GM18517 (cell line): ENCODE measurements around the gene GABARAPL1.
"Not testable (repeated sequence)": the region's sequence is repeated elsewhere in the genome, so short reads cannot be mapped to it uniquely, and the experiment has no call there.

Experiments
- ATAC-seq: cut with Tn5 transposase; IDR thresholded peaks from one replicate; pipeline ENCODE4 v1.9.1; 2021; ENCODE audit warnings: mild to moderate bottlenecking, moderate library complexity; ENCODE audit not compliant: unreplicated experiment

Gene GABARAPL1

GRCh38 chr12:10212739-10213131 lies at the start of gene GABARAPL1:
GABARAPL1 (plus strand) TSS chr12:10212877; CDS start chr12:10213130, 253 bp downstream.
- peak; percentile 48 for ATAC-seq

GRCh38 chr12:10163084-10163483 lies 49.6 kb upstream of the GABARAPL1 start:
- ATAC-seq = no peak

GRCh38 chr12:10165421-10165820 lies 47.3 kb upstream of the GABARAPL1 start:
- no peak for ATAC-seq

GRCh38 chr12:10167599-10167998 lies 45.1 kb upstream of the GABARAPL1 start:
- ATAC-seq = no peak

GRCh38 chr12:10169104-10169503 lies 43.6 kb upstream of the GABARAPL1 start:
- ATAC-seq = no peak

GRCh38 chr12:10170216-10170615 lies 42.5 kb upstream of the GABARAPL1 start:
- no peak for ATAC-seq

GRCh38 chr12:10171973-10172728 lies 40.5 kb upstream of the GABARAPL1 start, which contains the start of gene OLR1:
OLR1 (minus strand) TSS chr12:10172132; CDS start chr12:10172077, 55 bp downstream.
- ATAC-seq = no peak

- ATAC-seq = no peak
Measured at GRCh38 chr12:10174986-10175614, 37.6 kb upstream of the GABARAPL1 start.

GRCh38 chr12:10175846-10176636 lies 36.6 kb upstream of the GABARAPL1 start:
- no peak for ATAC-seq

- no peak for ATAC-seq
Measured at GRCh38 chr12:10178821-10179220, 33.9 kb upstream of the GABARAPL1 start, which contains the start of gene TMEM52B. TMEM52B (plus strand) TSS chr12:10179032; CDS start chr12:10179575, 543 bp downstream.

GRCh38 chr12:10179776-10180181 lies 32.9 kb upstream of the GABARAPL1 start:
- no peak for ATAC-seq

GRCh38 chr12:10182354-10183049 lies 30.2 kb upstream of the GABARAPL1 start:
- ATAC-seq = no peak

- ATAC-seq = no peak
Measured at GRCh38 chr12:10184261-10184843, 28.3 kb upstream of the GABARAPL1 start.

GRCh38 chr12:10186299-10186698 lies 26.4 kb upstream of the GABARAPL1 start:
- ATAC-seq = no peak

- ATAC-seq = not testable (repeated sequence)
Measured at GRCh38 chr12:10186958-10187357, 25.7 kb upstream of the GABARAPL1 start.

GRCh38 chr12:10189653-10190052 lies 23.0 kb upstream of the GABARAPL1 start:
- no peak for ATAC-seq

GRCh38 chr12:10190558-10191388 lies 21.9 kb upstream of the GABARAPL1 start:
- ATAC-seq = peak; percentile 90

- ATAC-seq = no peak
Measured at GRCh38 chr12:10191865-10192264, 20.8 kb upstream of the GABARAPL1 start.

- no peak for ATAC-seq
Measured at GRCh38 chr12:10194160-10194670, 18.5 kb upstream of the GABARAPL1 start.
